NCI-H1417 treated with DMSO at 0.1 percent for 48 hours (cell line): ENCODE data around the gene ELP6.
"Not testable (repeated sequence)": the region's sequence is repeated elsewhere in the genome, so short reads cannot be mapped to it uniquely, and the experiment has no call there.

Source experiments
- DNase-seq: peaks from one replicate; lab custom pipeline; 2025; lab: John Stamatoyannopoulos, UW

The ELP6 gene

DNA sequence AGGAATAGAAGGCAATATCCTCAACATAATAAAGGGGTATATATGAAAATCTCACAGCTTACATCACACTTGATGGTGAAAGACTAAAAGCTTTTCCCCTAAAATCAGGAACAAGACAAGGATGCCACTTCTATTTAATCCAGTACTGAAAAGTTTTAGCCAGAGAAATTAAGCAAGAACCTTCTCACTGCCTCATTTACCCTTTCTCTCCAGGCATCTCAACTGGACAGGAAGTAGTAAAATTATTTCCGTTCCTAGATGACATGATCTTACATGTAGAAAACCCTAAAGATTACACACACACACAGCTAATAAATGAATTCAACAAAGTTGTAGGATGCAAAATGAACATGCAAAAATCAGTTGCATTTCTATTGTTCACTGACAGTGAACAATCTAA is 48.9 kb downstream of the ELP6 start:
- no peak for DNase-seq

DNA sequence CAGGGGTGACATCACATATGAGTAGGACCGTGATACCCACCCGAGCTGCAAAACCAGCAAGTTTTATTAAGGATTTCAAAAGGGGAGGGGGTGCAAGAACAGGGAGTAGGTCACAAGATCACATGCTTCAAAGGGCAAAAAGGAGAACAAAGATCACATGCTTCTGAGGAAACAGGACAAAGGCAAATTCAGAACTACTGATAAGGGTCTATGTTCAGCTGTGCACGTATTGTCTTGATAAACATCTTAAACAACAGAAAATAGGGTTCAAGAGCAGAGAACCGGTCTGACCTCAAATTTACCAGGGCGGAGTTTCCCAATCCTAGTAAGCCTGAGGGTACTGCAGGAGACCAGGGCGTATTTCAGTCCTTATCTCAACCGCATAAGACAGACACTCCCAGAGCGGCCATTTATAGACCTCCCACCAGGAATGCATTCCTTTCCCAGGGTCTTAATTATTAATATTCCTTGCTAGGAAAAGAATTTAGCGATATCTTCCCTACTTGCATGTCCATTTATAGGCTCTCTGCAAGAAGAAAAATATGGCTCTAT is 53.9 kb downstream of the ELP6 start:
- DNase-seq = not testable (repeated sequence)

DNA sequence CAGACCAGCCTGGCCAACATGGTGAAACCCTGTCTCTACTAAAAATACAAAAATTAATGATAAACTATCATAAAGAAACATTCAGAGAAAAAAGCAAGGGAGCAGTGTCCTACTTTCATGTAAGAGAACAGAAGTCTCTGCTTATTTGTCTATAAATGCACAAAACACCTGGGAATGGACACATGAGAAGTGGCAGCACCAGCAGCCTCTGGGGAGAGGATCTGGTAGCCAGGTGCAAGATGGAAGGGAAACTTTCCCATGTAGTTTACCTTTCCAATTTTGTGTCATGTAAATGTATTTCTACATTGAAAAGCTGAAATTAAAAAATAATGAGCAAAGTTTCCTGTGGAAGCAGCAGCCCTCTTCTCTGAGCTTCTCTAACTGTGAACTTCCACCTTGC is 56.5 kb downstream of the ELP6 start:
- DNase-seq = no peak

DNA sequence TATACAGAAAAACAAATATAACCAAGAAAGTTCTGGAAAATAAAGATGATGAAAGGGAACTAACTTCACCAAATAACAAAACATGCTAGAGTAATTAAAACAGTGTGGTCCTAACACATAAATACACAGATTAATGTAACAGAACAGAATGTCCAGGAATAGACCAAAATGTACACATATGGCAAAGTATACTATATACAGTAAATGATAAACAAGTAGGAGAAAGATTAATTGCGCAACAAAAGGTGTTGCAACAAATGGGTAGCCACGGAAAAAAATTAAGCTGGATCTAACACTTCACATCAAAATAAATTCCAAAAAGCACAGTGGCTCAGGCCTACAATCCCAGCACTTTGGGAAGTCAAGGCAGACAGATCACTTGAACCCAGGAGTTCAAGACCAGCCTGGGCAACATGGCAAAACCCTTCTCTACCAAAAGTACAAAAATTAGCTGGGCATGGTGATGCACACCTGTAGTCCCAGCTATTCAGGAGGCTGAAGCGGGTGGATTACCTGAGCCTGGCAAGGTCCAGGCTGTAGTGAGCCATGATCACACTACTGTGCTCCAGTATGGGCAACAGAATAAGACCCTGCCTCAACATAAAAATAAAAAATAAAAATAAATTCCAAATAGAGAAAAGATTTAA is 57.6 kb downstream of the ELP6 start:
- DNase-seq = no peak

DNA sequence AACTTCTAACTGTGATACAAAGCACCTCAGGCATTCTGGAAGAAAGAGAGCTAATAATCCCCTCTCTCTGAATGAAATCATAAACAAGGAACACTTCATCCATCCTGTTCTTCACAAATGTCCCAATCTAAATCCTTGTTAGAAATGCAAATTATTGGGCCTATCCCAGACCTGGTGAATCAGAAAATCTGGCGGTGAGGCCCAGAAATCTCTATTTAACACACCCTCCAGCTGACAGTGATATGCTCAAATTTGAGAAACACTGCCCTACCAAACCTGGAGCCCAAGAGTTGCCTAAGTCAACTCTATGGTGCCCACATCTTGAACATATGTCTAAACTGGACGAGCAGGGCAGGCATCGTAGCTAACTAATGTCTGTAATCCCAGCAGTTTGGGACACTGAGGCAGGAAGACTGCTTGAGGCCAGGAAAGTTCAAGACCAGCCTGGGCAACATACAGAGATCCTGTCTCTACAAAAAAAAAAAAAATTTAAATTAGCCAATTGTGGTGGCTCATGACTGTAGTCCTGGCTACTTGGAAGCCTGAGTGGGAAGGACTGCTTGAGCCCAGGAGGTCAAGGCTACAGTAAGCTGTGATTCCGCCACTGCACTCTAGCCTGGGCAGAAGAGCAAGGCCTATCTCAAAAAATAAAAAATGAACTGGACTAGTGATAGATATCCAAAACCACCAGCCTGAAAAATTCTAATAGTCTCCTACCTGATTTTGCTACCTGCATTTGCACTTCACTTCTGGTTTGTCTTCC is 60.9 kb downstream of the ELP6 start:
- no peak for DNase-seq
